GM12874 (cell line): ENCODE data around the gene CPNE7.

Experiments
- CTCF ChIP-seq: IDR thresholded peaks from 2 replicates; pipeline ENCODE4 v1.5.1; 2011; ENCODE audit warnings: low read depth, mild to moderate bottlenecking, control low read depth, low read length, moderate library complexity; ENCODE audit not compliant: insufficient read depth

The CPNE7 gene

GRCh38 chr16:89600427-89600826 lies 24.9 kb downstream of the CPNE7 start:
- TF ChIP-seq CTCF, result no peak

DNA sequence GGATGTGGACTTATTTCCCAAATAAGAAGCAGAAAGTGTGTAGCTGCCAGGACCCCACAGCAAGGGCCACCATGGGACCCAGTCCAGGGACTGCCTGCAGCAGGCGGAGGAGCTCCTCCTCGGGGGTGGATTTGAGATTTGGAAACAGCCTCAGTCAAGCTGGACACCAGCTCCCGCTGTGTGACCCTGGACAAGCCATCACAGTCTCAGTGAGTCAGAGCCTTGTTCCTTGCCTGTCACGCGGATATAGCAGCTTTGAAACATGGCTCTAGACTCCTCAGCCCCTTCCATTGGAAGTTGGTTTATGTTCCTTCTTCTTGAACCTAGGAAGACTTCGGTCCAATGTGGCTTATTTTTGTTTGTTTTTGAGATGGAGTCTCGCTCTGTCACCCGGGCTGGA lies 25.4 kb downstream of the CPNE7 start:
- TF ChIP-seq CTCF, result no peak

- no peak for TF ChIP-seq CTCF
Observed at GRCh38 chr16:89601906-89602272, 26.3 kb downstream of the CPNE7 start.

- TF ChIP-seq CTCF, result no peak
Observed at GRCh38 chr16:89602273-89602951, 26.9 kb downstream of the CPNE7 start.

GRCh38 chr16:89602952-89603590 lies 27.5 kb downstream of the CPNE7 start:
- no peak for TF ChIP-seq CTCF

GRCh38 chr16:89604764-89605163 lies 29.2 kb downstream of the CPNE7 start:
- no peak for TF ChIP-seq CTCF

DNA sequence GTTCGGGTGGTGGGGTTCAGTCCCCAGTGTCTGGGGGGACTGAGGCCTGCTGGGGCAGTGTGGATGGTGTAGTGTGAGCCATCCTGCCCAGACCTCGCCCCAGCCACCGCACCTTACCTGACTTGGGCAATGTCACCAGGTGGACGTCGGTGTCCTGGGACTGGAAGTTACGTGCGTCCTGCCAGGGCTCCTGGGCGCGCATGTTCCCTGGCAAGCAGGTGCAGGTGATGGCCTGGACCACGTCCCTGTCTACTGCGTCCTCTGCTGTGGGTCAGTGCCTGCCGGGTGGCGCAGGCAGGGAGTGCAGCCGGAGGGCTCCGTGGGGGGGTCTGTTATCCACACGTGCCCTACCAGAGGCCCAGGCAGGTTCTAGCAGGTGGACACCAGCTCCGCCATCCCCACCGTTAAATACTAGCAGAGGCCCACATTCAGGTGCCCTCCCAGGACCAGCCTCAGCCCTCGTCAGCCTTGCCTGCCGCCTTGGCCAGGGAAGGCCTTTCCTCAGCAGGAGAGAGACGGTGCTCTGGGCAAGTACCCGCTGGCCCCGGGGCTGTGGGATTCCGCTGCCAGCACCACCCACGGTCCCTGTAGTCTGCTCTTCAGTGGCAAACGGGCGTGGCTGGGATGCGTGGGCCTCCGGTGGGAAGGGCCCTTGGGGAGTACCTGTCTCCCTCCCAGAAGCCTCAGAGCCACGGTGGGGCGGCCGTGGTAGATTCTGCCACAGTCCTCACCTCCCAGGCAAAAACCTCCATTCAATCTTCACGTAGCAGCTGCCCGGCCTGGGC lies 29.8 kb downstream of the CPNE7 start:
- no peak for TF ChIP-seq CTCF
